HEK293T (cell line): Measurements from ENCODE around the gene CTIF.

Experiments
- CTCF ChIA-PET: fragments of 350-600 bp; formaldehyde crosslinking; extraction: SDS; loops from one replicate; lab custom pipeline; 2021; ENCODE audit warnings: antibody characterized with exemption, inconsistent platforms; lab: Yijun Ruan, JAX
- POLR2A ChIA-PET: fragments of 350-600 bp; formaldehyde crosslinking; extraction: SDS; loops from one replicate; lab custom pipeline; 2020; ENCODE audit warnings: antibody characterized with exemption, inconsistent platforms; lab: Yijun Ruan, JAX
- DNase-seq: peaks from one replicate; pipeline ENCODE4 v3.0.0; 2012; ENCODE audit warnings: mixed read lengths; ENCODE audit errors: extremely low spot score
- ARNT ChIP-seq: fragments of 450-650 bp; IDR thresholded peaks from 2 replicates; pipeline ENCODE4 v1.6.1; 2017; ENCODE audit warnings: mild to moderate bottlenecking
- BHLHE40 ChIP-seq: fragments of 450-650 bp; IDR thresholded peaks from 2 replicates; pipeline ENCODE4 v1.6.1; 2016; ENCODE audit warnings: mild to moderate bottlenecking, moderate library complexity, borderline replicate concordance
- CTBP1 ChIP-seq: fragments of 450-650 bp; IDR thresholded peaks from 2 replicates; pipeline ENCODE4 v1.6.1; 2016; ENCODE audit warnings: borderline replicate concordance
- ELF4 ChIP-seq: fragments of 450-650 bp; IDR thresholded peaks from 2 replicates; pipeline ENCODE4 v1.6.1; 2017; ENCODE audit warnings: antibody characterized with exemption
- FOXA1 ChIP-seq: fragments of 450-650 bp; IDR thresholded peaks from 2 replicates; pipeline ENCODE4 v1.6.1; 2016; ENCODE audit warnings: mild to moderate bottlenecking
- FOXK2 ChIP-seq: fragments of 450-650 bp; IDR thresholded peaks from 2 replicates; pipeline ENCODE4 v1.6.1; 2016; ENCODE audit warnings: mild to moderate bottlenecking
- FOXM1 ChIP-seq: fragments of 450-650 bp; IDR thresholded peaks from 2 replicates; pipeline ENCODE4 v1.6.1; 2017; ENCODE audit warnings: mild to moderate bottlenecking, borderline replicate concordance
- HDGF ChIP-seq: fragments of 450-650 bp; IDR thresholded peaks from 2 replicates; pipeline ENCODE4 v1.6.1; 2017; ENCODE audit warnings: antibody characterized with exemption, borderline replicate concordance
- L3MBTL2 ChIP-seq: fragments of 450-650 bp; conservative IDR thresholded peaks from 2 replicates; pipeline ENCODE4 v1.6.1; 2016; ENCODE audit warnings: mild to moderate bottlenecking
- LEF1 ChIP-seq: fragments of 450-650 bp; IDR thresholded peaks from 2 replicates; pipeline ENCODE4 v1.6.1; 2017; ENCODE audit warnings: mild to moderate bottlenecking, borderline replicate concordance
- NFRKB ChIP-seq: fragments of 450-650 bp; IDR thresholded peaks from 2 replicates; pipeline ENCODE4 v1.6.1; 2016; ENCODE audit warnings: mild to moderate bottlenecking, moderate library complexity
- PKNOX1 ChIP-seq: fragments of 450-650 bp; IDR thresholded peaks from 2 replicates; pipeline ENCODE4 v1.6.1; 2016
- SP1 ChIP-seq: fragments of 450-650 bp; IDR thresholded peaks from 2 replicates; pipeline ENCODE4 v1.6.1; 2017
- SUZ12 ChIP-seq: fragments of 450-650 bp; IDR thresholded peaks from 2 replicates; pipeline ENCODE4 v1.6.1; 2016; ENCODE audit warnings: mild to moderate bottlenecking
- TARDBP ChIP-seq: fragments of 450-650 bp; IDR thresholded peaks from 2 replicates; pipeline ENCODE4 v1.6.1; 2016
- ZNF384 ChIP-seq: fragments of 450-650 bp; IDR thresholded peaks from 2 replicates; pipeline ENCODE4 v1.6.1; 2016

CTIF gene

DNA sequence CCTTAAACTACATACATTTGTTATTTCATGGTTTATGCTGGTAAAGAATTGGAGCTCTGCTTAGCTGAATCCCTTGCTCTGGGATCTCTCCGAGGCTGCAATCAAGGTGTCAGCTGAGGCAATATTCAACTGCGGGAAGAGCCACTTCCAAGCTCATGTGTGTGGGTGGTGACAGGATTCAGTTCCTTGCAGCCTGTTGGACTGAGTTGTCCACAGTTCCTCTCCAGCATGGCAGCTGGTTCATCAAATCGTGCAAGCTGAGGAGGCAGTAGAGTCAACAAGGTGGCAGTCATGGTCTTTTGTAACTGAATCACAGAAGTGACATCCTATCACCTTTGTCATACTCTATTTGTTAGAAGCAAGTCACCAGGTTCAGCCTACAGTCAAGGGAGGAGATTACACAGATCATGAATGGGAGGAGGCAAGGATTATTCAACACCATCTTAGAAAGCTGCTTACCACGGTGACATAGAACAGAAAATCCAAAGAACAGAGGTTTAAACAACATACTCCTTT, 56.9 kb downstream of the CTIF start:
- POLR2A ChIA-PET, result no interaction called here
- DNase-seq, result no peak
- CTCF ChIA-PET, result no interaction called here
- no peak for TF ChIP-seq PKNOX1
- TF ChIP-seq FOXK2, result no peak
- TF ChIP-seq L3MBTL2, result no peak
- no peak for TF ChIP-seq SUZ12
- TF ChIP-seq SP1, result no peak
- no peak for TF ChIP-seq HDGF
- TF ChIP-seq ELF4, result no peak
- no peak for TF ChIP-seq BHLHE40
- no peak for TF ChIP-seq ZNF384
- TF ChIP-seq ARNT, result no peak
- TF ChIP-seq FOXM1, result no peak
- no peak for TF ChIP-seq TARDBP
- TF ChIP-seq FOXA1, result no peak
- TF ChIP-seq LEF1, result no peak
- no peak for TF ChIP-seq CTBP1
- no peak for TF ChIP-seq NFRKB

- CTCF ChIA-PET, result no interaction called here
- POLR2A ChIA-PET, result no interaction called here
- no peak for TF ChIP-seq SP1
- no peak for TF ChIP-seq HDGF
- no peak for TF ChIP-seq LEF1
- TF ChIP-seq BHLHE40, result no peak
- no peak for TF ChIP-seq L3MBTL2
- no peak for TF ChIP-seq FOXM1
- no peak for TF ChIP-seq ZNF384
- TF ChIP-seq CTBP1, result no peak
- TF ChIP-seq SUZ12, result no peak
- TF ChIP-seq NFRKB, result no peak
- TF ChIP-seq ARNT, result no peak
- TF ChIP-seq TARDBP, result no peak
- no peak for TF ChIP-seq FOXK2
- no peak for TF ChIP-seq PKNOX1
- no peak for DNase-seq
Measured at GRCh38 chr18:48597110-48597509, 58.3 kb downstream of the CTIF start.

GRCh38 chr18:48597671-48598070, 58.8 kb downstream of the CTIF start:
- ChIA-PET POLR2A (no interaction called here), CTCF (no interaction called here)
- TF ChIP-seq FOXA1 (no peak), ARNT (no peak), LEF1 (no peak), PKNOX1 (no peak), L3MBTL2 (no peak), ZNF384 (no peak), SP1 (no peak), HDGF (no peak)
- no peak for DNase-seq

DNA sequence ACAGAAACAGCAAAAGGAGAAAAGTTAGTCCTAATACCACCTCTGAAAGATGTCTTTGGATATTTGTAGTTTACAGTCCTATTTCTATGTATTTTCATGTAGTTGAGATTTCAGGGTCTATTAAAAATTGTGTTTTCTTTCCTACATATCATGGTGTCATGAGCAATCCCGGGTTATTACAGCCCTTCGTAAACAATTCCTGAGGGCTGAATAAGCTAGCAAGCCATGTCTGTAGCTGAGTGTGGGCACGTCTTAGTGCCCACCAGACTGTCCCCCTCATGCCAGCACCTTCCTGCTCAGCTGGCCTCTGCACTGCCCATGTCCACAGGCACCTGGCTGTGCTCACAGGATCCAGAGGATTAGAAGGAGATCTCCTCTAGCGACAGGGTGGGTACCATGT, 60.6 kb downstream of the CTIF start:
- TF ChIP-seq NFRKB (no peak), PKNOX1 (no peak), BHLHE40 (no peak), SUZ12 (no peak), L3MBTL2 (no peak), SP1 (no peak)
- ChIA-PET CTCF (no interaction called here), POLR2A (no interaction called here)
- no peak for DNase-seq

- POLR2A ChIA-PET, result no interaction called here
- CTCF ChIA-PET, result no interaction called here
- no peak for DNase-seq
- TF ChIP-seq LEF1, result no peak
- TF ChIP-seq ZNF384, result no peak
- no peak for TF ChIP-seq PKNOX1
- no peak for TF ChIP-seq CTBP1
- no peak for TF ChIP-seq SUZ12
- TF ChIP-seq NFRKB, result no peak
- no peak for TF ChIP-seq SP1
- TF ChIP-seq ELF4, result no peak
- TF ChIP-seq BHLHE40, result no peak
- no peak for TF ChIP-seq ARNT
- no peak for TF ChIP-seq FOXA1
- no peak for TF ChIP-seq FOXM1
- no peak for TF ChIP-seq TARDBP
- no peak for TF ChIP-seq HDGF
- TF ChIP-seq FOXK2, result no peak
- TF ChIP-seq L3MBTL2, result no peak
Measured at GRCh38 chr18:48600046-48600445, 61.2 kb downstream of the CTIF start.
